AG10803 (cell line): ENCODE measurements around the gene BMP4.

Experiments
- DNase-seq: peaks from one replicate; pipeline ENCODE4 v3.0.0; 2010; ENCODE audit warnings: low read depth
- H3K4me3 ChIP-seq: 2 replicates; pipeline ENCODE4 v1.5.1; 2011; ENCODE audit warnings: mild to moderate bottlenecking, low read length, control low read depth
- CTCF ChIP-seq: conservative IDR thresholded peaks from 2 replicates; pipeline ENCODE4 v1.5.1; 2011; ENCODE audit warnings: mild to moderate bottlenecking, low read length, control low read depth, inconsistent platforms

Gene BMP4

GRCh38 chr14:53956427-53957201, at the start of gene BMP4:
Gene BMP4 (minus strand): TSS chr14:53956825. CDS start chr14:53952222, 4,603 bp downstream.
- no peak for DNase-seq
- H3K4me3 ChIP-seq = no peak within 1 kb of the TSS
- no peak for TF ChIP-seq CTCF

GRCh38 chr14:54003064-54003463, 46.4 kb upstream of the BMP4 start:
- no peak for DNase-seq
- no peak overlapping the region for H3K4me3 ChIP-seq
- no peak for TF ChIP-seq CTCF

GRCh38 chr14:54002653-54003052, 46.0 kb upstream of the BMP4 start:
- no peak for TF ChIP-seq CTCF
- no peak overlapping the region for H3K4me3 ChIP-seq
- peak; percentile 59 for DNase-seq

- DNase-seq = no peak
- no peak overlapping the region for H3K4me3 ChIP-seq
- no peak for TF ChIP-seq CTCF
Measured at GRCh38 chr14:54001189-54001878, 44.7 kb upstream of the BMP4 start.

GRCh38 chr14:54000341-54000811, 43.8 kb upstream of the BMP4 start:
- no peak for DNase-seq
- no peak overlapping the region for H3K4me3 ChIP-seq
- no peak for TF ChIP-seq CTCF

- no peak for TF ChIP-seq CTCF
Measured at GRCh38 chr14:53999061-53999488, 42.5 kb upstream of the BMP4 start.

More at GRCh38 chr14:53999061-53999488, 42.5 kb upstream of the BMP4 start:
- H3K4me3 ChIP-seq = no peak overlapping the region
- DNase-seq = peak; percentile 61
